A673 (cell line): ENCODE measurements around the gene HLA-F. TPM values are rescaled to one million over a fixed set of nuclear protein-coding genes. Genes with fewer than 3 reads are reported as not detected.

ENCODE experiments used
- BruUV-seq: library from RNA; stranded (reverse); fragments of 400-500 nt; replicated peaks from 2 replicates; lab custom pipeline; 2021; lab: Mats Ljungman, UMichigan
- CTCF ChIA-PET: fragments of 300-600 bp; sonication (Branson Sonifier 250); formaldehyde crosslinking; loops from one replicate; lab custom pipeline; 2022; ENCODE audit warnings: antibody characterized with exemption; lab: Charles Lee
- POLR2A ChIA-PET: fragments of 300-600 bp; sonication (Branson Sonifier 250); formaldehyde crosslinking; loops from one replicate; lab custom pipeline; 2022; ENCODE audit warnings: antibody characterized with exemption; ENCODE audit not compliant: low non-redundant PET; lab: Charles Lee
- DNase-seq: peaks from one replicate; pipeline ENCODE4 v3.0.0-alpha.2; 2015; ENCODE audit warnings: low spot score
- H3K27ac ChIP-seq: fragments of 200-600 bp; sonication (generic); 2 replicates; pipeline ENCODE4 v1.5.1; 2016; ENCODE audit warnings: mixed run types, low read depth, mild to moderate bottlenecking, mixed read lengths, antibody characterized with exemption, low read length; ENCODE audit not compliant: poor library complexity, severe bottlenecking
- H3K27me3 ChIP-seq: fragments of 200-600 bp; sonication (generic); replicated peaks from 2 replicates; pipeline ENCODE4 v1.6.1; 2017; ENCODE audit warnings: mixed run types, low read depth, mild to moderate bottlenecking, mixed read lengths, antibody characterized with exemption, low read length; ENCODE audit not compliant: insufficient read depth, poor library complexity
- H3K36me3 ChIP-seq: fragments of 200-600 bp; sonication (generic); 2 replicates; pipeline ENCODE4 v1.6.1; 2016; ENCODE audit warnings: mixed run types, mild to moderate bottlenecking, mixed read lengths, antibody characterized with exemption, low read length; ENCODE audit not compliant: insufficient read depth, poor library complexity, severe bottlenecking
- H3K4me1 ChIP-seq: fragments of 200-600 bp; sonication (generic); 2 replicates; pipeline ENCODE4 v1.6.1; 2017; ENCODE audit warnings: mixed run types, mild to moderate bottlenecking, mixed read lengths, antibody characterized with exemption, low read length; ENCODE audit not compliant: insufficient read depth, poor library complexity, severe bottlenecking
- H3K4me3 ChIP-seq: fragments of 200-600 bp; sonication (generic); 2 replicates; pipeline ENCODE4 v1.5.1; 2016; ENCODE audit warnings: low read depth, mixed run types, mild to moderate bottlenecking, mixed read lengths, low read length; ENCODE audit not compliant: poor library complexity, severe bottlenecking
- H3K9me3 ChIP-seq: fragments of 200-600 bp; sonication (generic); 2 replicates; pipeline ENCODE4 v1.6.1; 2016; ENCODE audit warnings: mixed run types, low read depth, mild to moderate bottlenecking, mixed read lengths, antibody characterized with exemption, low read length; ENCODE audit not compliant: poor library complexity, severe bottlenecking
- CTCF ChIP-seq: fragments of 300-800, 200-600 bp; sonication (generic); conservative IDR thresholded peaks from 2 replicates; pipeline ENCODE4 v1.5.1; 2017; ENCODE audit warnings: low read depth, mild to moderate bottlenecking, antibody characterized with exemption, low read length, moderate library complexity, mixed read lengths
- EZH2 ChIP-seq: fragments of 200-600 bp; sonication (generic); IDR thresholded peaks from 2 replicates; pipeline ENCODE4 v1.6.1; 2017; ENCODE audit warnings: borderline replicate concordance, low read depth, mild to moderate bottlenecking, mixed read lengths, antibody characterized with exemption, low read length; ENCODE audit not compliant: poor library complexity, severe bottlenecking
- intact Hi-C: fragments of 100-400 bp; cut with micrococcal nuclease; formaldehyde crosslinking; loops from one replicate; pipeline ENCODE4 v1.10.0; 2022; ENCODE audit not compliant: unreplicated experiment
- total RNA-seq: library from RNA; stranded (reverse); gene quantifications from 2 replicates; pipeline ENCODE4 v1.2.3, GENCODE V29; 2021

HLA-F gene
- total RNA-seq, 1 experiment from 2014 or later, result not detected

DNA sequence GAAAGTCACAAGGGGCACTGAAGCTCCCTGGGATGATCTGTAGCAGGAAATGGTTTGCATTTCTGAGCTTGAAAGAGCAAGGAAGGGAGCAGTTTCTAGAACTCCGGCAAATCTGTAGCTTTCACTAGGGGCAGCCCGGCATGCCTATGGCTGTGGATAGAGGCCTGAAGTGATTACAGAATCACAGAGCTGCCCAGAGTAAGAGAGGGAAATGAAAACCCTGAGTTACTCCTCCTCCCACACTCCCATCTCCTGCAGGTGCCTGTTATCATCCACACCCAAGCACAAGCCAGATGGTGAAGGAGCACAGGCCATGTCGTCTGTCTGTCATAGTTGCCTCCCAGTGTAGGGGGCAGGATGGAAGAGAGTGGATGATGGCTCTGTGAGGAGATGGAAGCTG is 37.1 kb downstream of the HLA-F start:
- no peaks in the 10 kb centered on the region for H3K36me3 ChIP-seq
- H3K27me3 ChIP-seq, result no peaks in the 10 kb centered on the region
- POLR2A ChIA-PET, result no interaction called here
- H3K27ac ChIP-seq, result no peak overlapping the region
- peaks cover 8% of the 10 kb centered on the region for H3K4me1 ChIP-seq
- BruUV-seq, result no TSS peak
- intact Hi-C loops, result no loop called here
- DNase-seq, result no peak
- CTCF ChIA-PET, result no interaction called here
- TF ChIP-seq EZH2 (no peak), CTCF (no peak)
- no peak overlapping the region for H3K4me3 ChIP-seq
- H3K9me3 ChIP-seq, result no peaks in the 10 kb centered on the region

DNA sequence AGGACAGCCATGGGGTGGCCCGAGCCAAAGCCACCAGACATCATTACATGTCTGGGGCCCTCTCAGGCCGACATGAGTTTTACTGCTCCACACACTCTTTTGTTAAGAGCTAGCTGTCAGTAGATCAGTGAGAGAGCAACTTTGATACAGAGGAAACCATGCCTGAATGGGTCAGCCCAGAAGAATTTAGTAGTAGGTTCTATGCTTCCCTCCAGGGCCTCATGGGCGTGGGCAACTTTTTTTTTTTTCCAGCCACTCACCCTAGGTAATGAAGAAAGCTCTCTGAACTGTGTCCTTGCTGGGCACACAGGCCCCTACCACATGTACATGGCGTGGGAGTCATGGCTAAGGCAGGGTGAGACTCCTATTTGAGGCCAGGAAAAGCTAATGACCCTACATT is 38.8 kb downstream of the HLA-F start:
- DNase-seq, result no peak
- Histone ChIP-seq H3K36me3 (no peaks in the 10 kb centered on the region), H3K27ac (no peak overlapping the region), H3K4me3 (no peak overlapping the region), H3K4me1 (peaks cover 8% of the 10 kb centered on the region), H3K27me3 (no peaks in the 10 kb centered on the region), H3K9me3 (no peaks in the 10 kb centered on the region)
- ChIA-PET POLR2A (no interaction called here), CTCF (interaction anchor here (0.7 kb wide), 1 partner anchor 70 kb away, joined by 3 read pairs; no protein-coding TSS in a partner anchor)
- TF ChIP-seq EZH2 (no peak), CTCF (no peak)
- BruUV-seq, result no TSS peak
- intact Hi-C loops, result no loop called here

GRCh38 chr6:29762781-29763214 is 39.6 kb downstream of the HLA-F start:
- H3K36me3 ChIP-seq, result no peaks in the 10 kb centered on the region
- no TSS peak for BruUV-seq
- ChIA-PET CTCF (interaction anchor here (0.7 kb wide), 1 partner anchor 69 kb away, joined by 3 read pairs; no protein-coding TSS in a partner anchor), POLR2A (no interaction called here)
- no peaks in the 10 kb centered on the region for H3K9me3 ChIP-seq
- no peak overlapping the region for H3K27ac ChIP-seq
- no peak overlapping the region for H3K4me3 ChIP-seq
- peaks cover 8% of the 10 kb centered on the region for H3K4me1 ChIP-seq
- no peak for DNase-seq
- TF ChIP-seq CTCF (no peak), EZH2 (no peak)
- intact Hi-C loops, result no loop called here
- no peaks in the 10 kb centered on the region for H3K27me3 ChIP-seq
